NCI-H446 (cell line): ENCODE measurements around the gene AKAP9.
A peak's percentile ranks its signal among the peaks of the same experiment; 100 is the strongest.
"Not testable (repeated sequence)": the region's sequence is repeated elsewhere in the genome, so short reads cannot be mapped to it uniquely, and the experiment has no call there.

Experiments
- DNase-seq, 2 experiments: peaks; one replicate each; lab custom pipeline; 2025; lab: John Stamatoyannopoulos, UW

AKAP9 gene

DNA sequence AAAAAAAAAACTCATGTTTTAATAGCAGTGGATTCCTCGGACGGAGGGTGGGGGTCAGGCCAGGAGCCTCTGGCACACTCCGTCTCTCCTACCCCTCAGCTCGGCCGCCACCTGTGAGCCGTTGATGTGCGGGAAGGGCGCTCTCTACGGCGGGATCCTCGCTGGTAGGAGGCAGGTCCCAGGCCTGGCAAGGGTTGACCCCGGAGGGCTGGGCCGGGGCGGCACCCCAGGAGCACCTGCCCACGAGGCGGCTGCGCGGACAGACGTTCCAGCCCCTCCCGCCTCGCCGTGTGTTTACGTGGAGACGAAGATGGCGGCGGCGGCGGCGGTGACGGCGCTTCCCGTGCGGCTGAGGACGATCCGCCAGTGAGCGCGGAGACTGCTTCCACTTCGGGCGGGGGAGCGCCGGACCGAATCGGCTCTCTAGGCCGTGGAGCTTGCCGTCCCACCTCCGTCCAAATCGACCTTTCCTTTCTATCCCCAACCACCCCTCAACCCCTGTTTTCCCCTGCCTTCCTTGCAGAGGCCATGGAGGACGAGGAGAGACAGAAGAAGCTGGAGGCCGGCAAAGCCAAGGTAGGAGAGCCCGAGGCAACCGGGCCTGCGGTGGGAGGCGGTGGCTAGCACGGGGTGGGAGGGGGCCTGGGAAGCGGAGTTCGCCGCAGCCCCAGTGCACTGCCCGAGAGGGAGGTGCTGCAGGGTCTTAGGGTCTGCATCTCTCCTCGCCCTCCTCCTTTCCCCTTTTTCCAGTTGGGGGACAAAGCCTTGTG lies at the start of gene AKAP9:
AKAP9 (plus strand) TSS at position 291 of the 770 bp plus-strand sequence; CDS start at position 529, 238 bp downstream.
- DNase-seq: peak; percentile 54 to 78

DNA sequence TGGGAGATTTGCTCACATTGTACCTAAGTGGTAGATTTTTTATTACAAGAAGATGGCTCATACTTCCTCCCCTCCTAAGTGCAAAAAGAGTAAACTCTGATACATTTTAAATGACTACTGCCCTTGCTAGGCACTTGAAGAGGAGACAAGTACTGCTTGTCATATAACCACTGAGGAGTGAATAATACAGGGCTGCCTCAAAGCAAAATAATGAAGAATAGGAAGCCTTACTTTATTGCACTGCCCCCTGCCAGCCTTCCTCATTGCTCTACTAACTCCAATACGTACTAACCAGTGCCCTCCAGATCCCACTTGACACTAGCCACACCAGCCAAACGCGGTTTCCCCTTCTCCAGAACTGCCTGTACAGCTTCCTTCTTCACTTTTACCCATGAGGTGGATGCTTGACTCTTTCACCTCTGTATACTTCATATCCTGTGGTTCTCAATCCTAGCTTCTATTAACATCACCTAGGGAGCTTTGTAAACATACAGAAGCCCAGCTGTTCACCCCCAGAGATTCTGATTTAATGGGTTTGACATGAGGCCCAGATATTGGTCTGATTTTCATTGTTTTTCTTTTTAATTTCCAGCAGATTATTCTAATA lies 48.5 kb upstream of the AKAP9 start:
- DNase-seq: no peak

DNA sequence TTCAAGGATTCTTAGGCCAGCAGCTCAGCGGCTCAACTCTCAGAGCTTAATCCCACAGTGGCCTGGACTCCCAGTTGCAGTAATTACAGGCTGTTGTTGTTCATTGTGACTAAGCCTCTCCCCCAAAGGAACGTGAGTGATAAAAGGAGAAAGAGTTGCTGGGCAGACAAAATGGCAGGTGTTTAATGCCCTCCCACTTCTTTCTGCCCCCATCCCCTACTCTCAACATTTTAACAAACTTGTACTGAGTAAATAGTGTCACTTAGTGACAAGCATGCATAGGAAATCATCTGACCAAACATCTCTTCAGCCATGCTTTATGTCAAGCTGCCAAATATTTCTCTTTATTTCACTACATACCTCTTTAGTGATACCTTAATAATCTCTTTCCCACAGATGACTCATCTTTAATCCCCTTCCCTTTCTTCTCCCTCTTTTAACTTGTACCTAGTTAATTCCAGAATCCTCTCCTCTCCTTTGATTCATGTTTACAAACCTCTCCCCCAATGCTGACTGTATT lies 47.8 kb upstream of the AKAP9 start:
- no peak for DNase-seq

DNA sequence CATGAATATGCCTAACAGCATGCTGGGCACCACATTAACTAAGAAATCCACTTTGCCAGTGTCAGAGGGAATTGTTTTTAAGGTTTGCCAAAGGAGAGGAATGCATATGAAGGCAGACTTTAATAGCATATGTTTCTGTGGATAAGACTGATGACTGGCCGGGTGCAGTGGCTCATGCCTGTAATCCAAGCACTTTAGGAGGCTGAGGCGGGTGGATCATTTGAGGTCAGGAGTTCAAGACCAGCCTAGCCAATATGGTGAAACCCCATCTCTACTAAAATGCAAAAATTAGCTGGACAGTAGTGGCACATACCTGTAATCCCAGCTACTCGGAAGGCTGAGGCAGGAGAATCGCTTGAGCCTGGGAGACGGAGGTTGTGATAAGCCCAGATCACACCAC lies 47.0 kb upstream of the AKAP9 start:
- DNase-seq: not testable (repeated sequence)

DNA sequence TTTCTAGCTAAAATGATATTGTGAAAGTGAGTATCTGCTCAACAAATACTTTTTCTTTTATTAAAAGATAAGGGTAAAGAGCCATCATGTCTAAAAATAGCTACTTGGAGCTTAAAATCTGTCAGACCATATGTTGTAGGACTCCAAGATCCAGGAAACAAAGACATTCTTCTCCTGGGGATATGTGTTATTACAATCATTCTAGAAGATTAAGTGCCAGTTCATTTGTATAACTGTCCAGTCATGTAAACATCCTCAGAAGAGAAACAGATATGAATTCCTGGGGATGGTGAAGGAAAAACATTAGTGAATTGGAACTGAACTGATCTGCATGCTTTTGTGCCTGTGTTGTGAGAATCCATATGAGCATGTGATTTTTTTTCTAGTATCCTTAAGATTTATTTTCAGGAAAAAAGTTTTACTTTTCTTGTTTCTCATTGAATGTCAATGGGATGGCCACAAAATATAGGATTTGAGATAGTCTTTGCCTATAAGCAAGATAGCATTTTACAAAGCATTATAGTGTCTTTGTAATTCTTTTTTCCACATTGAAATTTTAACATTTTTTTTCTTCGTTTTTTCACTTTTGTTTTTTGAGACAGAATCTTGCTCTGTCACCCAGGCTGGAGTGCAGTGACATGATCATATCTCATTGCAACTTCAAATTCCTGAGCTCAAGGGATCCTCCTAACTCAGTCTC lies 45.7 kb upstream of the AKAP9 start:
- DNase-seq: no peak

DNA sequence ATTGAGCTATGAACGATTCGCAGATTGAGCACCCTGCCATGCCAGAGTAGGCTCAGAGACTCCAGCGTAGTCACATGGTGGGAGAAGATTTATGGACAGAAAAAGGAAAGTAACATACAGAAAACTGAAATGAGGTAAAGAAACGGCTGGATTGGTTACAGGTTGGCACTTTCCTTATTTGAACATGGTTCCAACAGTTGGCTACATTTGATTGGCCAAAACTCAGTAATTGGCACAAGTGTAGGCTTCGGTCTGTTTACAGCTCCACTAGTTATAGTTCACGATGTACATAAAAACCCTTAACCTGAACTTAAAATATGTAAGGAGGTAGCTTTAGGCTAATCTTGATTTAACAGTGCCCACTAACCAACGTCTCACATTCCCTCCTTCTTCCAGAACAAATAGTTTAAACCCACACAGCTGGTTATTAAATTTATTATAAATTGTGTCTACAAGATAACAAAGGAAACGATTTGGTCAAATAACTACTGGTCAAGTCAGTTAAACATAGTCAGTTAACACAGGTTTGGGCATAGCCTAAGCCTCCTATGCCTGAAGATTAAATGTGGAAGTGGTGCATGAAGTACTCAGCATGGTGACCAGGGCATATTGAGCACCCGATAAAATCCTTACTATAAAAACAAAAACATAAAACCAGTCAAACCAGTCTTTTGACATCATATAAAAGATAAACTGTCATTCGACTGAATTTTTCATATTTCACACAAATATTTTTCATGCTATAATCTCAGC lies 42.2 kb upstream of the AKAP9 start:
- no peak for DNase-seq

DNA sequence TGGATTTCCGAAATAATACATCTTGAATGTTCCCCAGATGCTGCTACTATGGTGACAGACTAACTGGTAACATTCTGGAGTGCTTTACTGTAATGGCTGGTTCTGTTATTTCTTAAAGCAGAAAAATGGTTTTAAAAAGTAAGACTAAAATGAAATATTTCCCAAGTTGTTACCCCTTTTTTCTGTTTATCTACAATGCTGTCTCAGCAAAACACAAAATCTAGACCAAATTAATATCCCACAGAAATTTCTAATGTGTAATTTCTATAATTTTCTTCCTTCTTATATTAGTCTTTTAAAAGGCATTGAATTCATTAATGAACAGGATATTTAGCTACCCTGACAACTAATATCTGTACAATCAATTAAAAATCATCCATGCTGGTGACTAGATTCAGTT lies 41.1 kb upstream of the AKAP9 start:
- no peak for DNase-seq

DNA sequence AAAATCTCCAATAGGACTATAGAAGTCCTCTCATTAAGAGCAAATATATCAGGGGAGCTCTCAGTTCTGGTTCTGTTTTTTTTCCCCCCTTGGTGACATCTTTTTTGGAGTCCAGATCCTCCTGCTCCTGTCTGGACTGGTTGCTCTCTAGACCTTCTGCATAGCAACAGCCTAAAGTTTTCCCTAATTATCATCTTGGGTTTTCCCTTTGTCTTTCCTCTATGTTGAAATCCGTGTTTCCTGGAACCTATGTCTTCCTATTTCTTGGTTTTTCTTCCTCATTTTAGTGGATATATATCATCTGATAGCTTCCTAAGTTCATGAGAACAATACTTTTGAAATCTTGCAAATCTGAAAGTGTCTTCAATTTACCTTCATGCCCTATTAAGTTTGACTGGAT lies 30.5 kb upstream of the AKAP9 start:
- DNase-seq: no peak

DNA sequence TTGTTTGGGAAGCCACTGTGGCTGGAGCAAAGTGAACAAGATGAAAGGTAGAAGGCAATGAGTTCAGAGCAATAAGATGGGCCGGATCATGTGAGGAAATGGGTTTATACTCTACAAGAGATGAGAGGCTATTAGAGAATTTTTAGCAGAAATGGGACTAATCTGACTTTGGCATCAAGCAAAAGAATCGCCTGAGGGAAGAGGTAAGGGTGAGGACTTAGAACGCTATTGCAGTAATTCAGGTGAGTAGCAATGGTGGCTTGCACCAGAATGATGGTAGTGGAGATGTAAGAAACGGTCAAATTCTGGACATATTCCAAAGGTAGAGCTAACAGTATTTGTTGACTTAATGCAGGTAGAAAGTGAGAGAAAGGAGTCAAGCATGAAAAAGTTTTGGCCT lies 29.5 kb upstream of the AKAP9 start:
- no peak for DNase-seq

DNA sequence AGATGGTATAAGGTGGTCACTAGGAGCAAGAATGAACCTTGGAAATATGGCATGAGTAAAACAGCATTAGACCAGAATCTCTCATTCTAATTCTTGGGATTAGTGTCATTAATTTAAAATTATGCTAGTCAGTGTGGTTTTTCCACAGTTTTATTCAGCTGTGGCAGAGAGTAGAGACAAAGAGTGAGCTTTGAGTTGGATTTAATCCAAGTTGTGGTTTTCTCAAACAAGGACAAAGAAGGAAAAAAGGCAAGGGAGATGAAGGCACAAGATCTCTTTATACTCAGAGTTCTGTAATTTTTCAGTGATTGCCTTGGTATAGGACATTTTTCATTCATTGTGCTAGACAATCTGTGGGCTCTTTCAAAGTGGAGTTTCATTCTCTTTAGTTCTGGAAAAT lies 28.2 kb upstream of the AKAP9 start:
- no peak for DNase-seq

DNA sequence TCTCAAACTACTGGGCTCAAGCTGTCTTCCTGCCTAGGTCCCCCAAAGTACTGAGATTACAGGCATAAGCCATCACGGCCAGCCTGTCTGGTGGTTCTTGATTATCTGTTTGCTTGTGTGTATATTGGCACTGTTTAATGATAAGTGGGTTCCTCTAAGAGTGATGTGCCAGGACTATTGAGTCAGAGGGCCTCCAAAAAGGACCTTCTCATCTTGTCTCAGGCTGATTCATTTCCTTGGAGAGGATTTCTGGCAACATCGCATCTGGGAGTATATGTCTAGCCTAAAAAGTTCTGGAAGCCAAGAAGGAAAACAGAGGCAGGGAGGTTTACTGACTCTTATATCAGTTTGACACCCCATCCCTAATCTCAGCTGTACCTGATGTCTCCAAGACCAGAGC lies 27.1 kb upstream of the AKAP9 start:
- DNase-seq: no peak

DNA sequence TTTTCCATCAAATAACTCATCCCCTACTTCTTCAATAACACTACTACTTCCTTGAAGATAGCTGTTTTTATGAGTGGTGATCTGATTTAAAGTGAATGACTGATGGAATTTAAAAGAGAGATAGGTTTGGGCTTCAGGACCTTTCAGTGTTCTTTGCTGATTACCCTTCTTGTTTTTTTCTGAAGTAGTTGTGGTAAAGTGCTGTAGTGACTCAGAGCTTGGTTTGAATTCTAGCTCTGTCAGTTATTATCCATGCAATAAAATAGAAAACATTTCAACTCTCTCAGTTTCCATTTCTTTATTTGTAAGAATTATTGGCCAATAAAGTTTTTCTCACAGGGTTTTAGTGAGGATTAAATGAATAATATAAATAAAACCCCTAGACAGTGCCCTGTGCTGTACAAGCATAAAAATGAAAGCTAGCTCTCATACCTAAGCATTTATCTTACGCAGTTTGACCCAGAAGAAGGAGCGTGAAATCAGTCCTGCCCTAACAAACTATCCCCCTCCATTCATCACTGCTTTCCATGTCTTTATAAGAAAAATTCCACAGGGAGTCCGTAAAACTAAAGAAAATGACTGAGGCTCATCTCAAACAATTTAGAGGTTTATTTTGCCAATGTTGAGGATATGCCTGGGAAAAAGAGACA lies 25.1 kb upstream of the AKAP9 start:
- DNase-seq: no peak

DNA sequence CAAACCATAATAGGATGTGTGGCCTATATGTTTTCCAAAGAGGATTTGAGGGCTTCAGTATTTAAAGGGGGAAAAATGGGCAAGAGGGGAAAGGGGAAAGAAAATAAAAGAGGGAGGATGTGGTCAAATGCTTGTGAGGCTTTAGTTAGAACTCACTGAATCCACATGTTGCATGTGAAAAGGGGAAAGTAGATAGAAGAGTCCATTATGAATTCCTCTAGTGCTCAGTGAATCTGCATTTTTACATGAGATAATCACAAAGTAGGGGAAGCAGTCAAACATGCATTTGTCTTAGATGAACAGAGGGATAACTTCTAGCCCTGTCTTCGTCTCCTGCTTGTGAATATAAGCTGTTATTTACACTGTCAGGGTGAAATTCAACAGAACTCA lies 24.6 kb upstream of the AKAP9 start:
- DNase-seq: no peak

DNA sequence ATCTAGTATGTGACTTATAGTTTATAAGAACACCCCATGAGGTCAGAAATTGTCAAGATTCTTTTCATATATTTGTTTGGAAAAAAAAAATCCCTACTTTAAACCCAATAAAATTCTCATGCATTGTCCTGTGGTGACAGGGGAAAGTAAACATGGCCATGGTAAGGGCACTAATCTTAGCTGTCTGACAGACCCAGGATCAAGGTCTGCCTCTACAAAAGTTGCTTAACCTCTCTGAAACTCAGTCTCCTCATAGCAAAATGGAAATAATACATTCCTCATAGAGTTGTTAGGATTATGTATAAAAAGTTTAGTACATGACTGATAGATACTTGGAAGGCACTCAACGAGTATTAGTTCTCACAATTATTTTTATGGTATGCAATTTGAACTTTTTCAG lies 22.3 kb upstream of the AKAP9 start:
- no peak for DNase-seq

DNA sequence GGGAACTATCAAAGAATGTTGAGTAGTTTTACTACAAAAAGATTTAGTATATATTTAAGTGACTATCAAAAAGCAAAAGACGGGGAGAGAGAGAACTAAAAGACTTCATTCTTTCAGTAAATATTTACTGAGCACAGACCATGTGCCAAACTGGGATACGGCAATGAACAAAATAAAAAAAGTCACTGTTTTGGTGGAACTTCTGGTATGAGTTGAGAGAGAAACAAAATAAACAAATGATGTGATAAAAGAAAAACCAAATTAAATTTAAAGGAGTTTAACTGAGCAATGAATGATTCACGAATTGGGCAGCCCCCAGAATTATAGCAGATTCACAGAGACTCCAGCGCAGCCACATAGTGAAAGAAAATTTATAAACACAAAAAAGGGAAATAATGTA lies 17.8 kb upstream of the AKAP9 start:
- no peak for DNase-seq

DNA sequence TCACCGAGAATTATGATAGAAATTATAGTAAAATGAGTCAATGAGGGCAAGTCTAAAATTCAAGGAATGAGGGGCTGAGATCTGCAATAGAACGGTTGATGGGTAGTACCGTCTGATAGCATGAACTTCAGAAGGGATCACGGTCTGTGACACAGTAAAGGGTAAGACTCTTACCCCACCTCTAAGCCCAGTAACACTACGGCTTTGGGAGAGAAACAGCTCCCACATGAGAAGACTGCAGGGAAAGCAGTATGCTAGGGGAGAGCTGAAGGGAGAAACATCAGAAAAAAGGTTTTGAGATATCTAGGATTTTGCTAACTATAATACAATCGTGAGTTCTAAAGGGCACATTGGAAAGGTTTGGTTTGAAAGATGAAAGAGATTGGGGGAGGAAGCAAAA lies 12.8 kb upstream of the AKAP9 start:
- DNase-seq: no peak

DNA sequence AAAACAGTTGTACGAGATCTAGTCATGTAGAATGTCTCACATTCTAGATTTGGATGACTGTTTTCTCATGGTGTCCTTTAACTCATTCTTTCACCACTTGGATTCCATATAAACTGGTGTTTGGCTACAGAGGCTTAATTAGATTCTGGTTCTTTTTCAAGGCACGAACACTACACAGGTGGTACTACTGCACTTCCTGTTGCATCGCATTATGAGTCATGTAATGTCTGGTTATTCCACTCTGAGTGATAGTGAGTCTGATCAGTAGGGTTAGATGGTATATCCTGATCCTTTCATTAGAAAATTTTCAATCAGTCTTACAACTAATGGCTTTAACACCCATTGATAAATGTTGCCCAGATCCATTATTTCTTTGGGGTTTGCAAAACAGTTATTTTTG lies 11.2 kb upstream of the AKAP9 start:
- no peak for DNase-seq

DNA sequence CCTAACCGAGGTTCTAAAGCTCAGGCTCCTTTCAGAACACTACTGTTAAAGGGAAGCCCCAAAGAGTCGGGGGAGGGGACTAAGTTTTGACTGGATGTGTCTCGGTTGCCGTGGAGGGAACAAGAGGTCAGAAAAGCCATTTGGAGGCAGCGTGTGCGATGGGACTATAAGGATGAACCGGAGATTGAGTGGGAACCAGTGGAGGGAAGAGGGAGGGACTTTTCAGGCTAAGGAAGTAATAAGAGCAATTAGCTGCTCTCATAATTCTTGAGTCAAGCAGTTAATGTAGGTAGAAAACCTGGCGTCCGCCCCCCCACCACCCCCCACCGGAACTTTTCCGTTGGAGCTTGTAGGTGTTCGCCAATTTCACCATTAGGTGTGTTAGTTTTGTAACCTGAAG lies 491 bp upstream of the AKAP9 start:
- DNase-seq: peak in 1 of 2 experiments; percentile 17

DNA sequence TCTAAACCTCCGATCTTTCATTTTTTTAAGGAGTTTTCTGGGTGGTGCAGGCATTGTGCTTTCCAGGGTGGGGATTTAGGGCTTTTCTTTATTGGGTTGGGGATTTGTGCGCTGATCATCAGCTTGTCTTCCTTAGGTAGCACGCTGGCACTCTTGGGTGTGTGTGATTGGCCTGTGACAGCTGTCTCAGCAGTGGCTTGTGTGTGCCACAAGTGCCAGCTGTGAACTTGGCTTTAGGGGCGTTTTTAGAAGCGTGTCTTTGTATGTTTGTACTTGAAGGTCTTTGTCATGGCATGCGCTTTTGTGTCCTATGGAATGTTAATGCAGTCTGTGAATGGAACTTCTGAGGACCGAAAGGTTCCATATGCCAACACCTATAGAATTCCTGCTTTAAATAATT lies 788 bp downstream of the AKAP9 start:
- peak in 1 of 2 experiments; percentile 31 for DNase-seq

DNA sequence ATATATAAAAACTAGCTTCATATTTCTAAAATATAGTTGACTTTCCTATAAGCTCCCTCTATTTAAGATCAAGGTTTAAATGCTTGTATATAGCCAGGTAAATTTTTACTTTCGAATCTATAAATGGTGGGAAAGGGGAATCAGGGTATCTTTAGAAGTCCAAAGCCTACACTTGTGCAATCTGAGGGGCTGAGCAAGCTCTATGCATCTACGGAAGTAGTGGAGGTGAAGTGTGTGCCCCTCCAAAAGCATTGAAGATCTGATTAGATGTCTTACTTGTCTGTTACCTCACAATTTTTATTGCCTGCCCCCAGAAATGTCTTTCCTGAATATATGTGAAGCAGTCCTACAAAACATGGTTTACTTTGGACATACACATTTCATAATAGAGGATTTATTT lies 1.6 kb downstream of the AKAP9 start:
- DNase-seq: no peak

DNA sequence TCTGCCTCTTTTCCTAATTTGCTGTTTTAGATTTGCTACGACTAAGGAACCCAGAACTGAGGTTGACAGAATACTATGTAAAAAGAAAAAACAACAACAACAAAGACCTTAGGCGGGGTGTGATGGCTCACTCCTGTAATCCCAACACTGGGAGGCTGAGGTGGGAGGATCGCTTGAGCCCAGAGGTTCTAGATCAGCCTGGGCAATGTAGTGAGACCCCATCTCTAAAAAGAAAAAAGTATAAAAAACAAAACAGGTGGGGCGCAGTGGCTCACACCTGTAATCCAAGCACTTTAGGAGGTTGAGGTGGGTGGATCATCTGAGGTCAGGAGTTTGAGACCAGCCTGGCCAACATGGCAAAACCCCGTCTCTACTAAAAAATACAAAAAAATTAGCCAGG lies 4.3 kb downstream of the AKAP9 start:
- DNase-seq: not testable (repeated sequence)

DNA sequence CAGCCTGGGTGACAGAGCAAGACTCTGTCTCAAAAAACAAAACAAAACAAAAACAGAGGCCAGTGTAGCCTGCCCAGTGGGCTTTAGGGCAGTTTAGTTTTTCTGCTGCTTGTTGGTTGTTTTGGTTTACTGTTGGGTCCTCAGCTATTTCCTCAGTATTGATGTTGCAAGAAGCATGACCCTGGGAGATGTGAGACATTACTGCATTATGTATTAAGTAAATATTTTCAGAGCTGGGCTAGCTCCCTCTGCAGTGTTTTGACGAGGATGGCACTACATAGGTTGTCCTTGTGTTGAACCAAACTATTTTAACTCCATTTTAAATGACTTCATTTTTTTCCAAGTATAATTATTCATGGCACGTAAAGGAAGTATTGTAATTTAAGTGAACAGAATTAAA lies 4.8 kb downstream of the AKAP9 start:
- DNase-seq: no peak
